ENCODE data around the gene PIRT.

Gene PIRT

GRCh38 chr17:10777131-10777807, 60.6 kb downstream of the PIRT start:
- Histone ChIP-seq H3K9me2 (replicated peaks; ENCODE audit: low read depth, low read length) (no peaks in the 10 kb centered on the region), H3K27me3 (ENCODE audit: insufficient read depth, low read length, poor library complexity, severe bottlenecking) (no peaks in the 10 kb centered on the region), H3K9me3 (ENCODE audit: insufficient read depth, low read depth, low read length) (peaks cover 5% of the 10 kb centered on the region; the same call in 1 of the 2 replicates), H3K4me2 (ENCODE audit: low read depth, low read length, poor library complexity, severe bottlenecking) (no peak overlapping the region), H3K9ac (ENCODE audit: low read depth, low read length, poor library complexity, severe bottlenecking) (no peak overlapping the region), H2AFZ (ENCODE audit: low read length) (no peak overlapping the region), H3K79me2 (ENCODE audit: insufficient read depth, low read length) (no peaks in the 10 kb centered on the region), H3F3A (ENCODE audit: low read depth) (no peaks in the 10 kb centered on the region), H4K20me1 (ENCODE audit: insufficient read depth, low read length, poor library complexity, severe bottlenecking) (no peaks in the 10 kb centered on the region), H3K36me3 (ENCODE audit: insufficient read depth, low read length) (no peaks in the 10 kb centered on the region), H3K4me1 (ENCODE audit: insufficient read depth, low read length, poor library complexity, severe bottlenecking) (peaks cover 16% of the 10 kb centered on the region), H3K4me3 (ENCODE audit: low read length, poor library complexity, severe bottlenecking) (no peak overlapping the region)
- TF ChIP-seq, protein P1, sequence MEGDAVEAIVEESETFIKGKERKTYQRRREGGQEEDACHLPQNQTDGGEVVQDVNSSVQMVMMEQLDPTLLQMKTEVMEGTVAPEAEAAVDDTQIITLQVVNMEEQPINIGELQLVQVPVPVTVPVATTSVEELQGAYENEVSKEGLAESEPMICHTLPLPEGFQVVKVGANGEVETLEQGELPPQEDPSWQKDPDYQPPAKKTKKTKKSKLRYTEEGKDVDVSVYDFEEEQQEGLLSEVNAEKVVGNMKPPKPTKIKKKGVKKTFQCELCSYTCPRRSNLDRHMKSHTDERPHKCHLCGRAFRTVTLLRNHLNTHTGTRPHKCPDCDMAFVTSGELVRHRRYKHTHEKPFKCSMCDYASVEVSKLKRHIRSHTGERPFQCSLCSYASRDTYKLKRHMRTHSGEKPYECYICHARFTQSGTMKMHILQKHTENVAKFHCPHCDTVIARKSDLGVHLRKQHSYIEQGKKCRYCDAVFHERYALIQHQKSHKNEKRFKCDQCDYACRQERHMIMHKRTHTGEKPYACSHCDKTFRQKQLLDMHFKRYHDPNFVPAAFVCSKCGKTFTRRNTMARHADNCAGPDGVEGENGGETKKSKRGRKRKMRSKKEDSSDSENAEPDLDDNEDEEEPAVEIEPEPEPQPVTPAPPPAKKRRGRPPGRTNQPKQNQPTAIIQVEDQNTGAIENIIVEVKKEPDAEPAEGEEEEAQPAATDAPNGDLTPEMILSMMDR (conservative IDR thresholded peaks at IDR 0.05; ENCODE audit: low read length) = no peak
- TF ChIP-seq EZH2phosphoT487 (IDR thresholded peaks at IDR 0.05; ENCODE audit: borderline replicate concordance) = no peak

DNA sequence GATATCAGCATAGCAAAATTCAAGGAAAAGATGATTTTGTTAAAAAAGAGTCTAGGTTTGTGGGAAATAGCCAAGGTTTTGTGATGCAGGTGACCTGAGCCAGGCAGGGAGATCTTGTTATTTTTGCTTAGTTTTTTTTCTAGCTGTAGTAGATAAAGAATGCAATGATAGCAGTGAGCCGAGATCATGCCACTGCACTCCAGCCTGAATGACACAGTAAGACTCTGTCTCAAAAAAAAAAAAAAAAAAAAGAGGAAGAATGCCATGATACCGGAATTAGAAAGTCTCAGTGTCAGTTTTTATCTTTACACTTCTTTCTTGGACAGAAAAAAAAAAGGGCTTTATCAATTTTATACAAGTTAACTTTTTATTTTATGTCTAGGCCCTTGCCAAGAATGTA, 61.5 kb downstream of the PIRT start:
- Histone ChIP-seq H4K20me1 (ENCODE audit: insufficient read depth, low read length, poor library complexity, severe bottlenecking) (no peaks in the 10 kb centered on the region), H3K27me3 (ENCODE audit: insufficient read depth, low read length, poor library complexity, severe bottlenecking) (no peaks in the 10 kb centered on the region), H3K79me2 (ENCODE audit: insufficient read depth, low read length) (no peaks in the 10 kb centered on the region), H3K4me1 (ENCODE audit: insufficient read depth, low read length, poor library complexity, severe bottlenecking) (peaks cover 16% of the 10 kb centered on the region), H3K9me3 (ENCODE audit: insufficient read depth, low read depth, low read length) (peaks cover 11% of the 10 kb centered on the region; the same call in 1 of the 2 replicates), H3K9ac (ENCODE audit: low read depth, low read length, poor library complexity, severe bottlenecking) (no peak overlapping the region), H3K9me2 (replicated peaks; ENCODE audit: low read depth, low read length) (no peaks in the 10 kb centered on the region), H3F3A (ENCODE audit: low read depth) (no peaks in the 10 kb centered on the region), H3K4me3 (ENCODE audit: low read length, poor library complexity, severe bottlenecking) (no peak overlapping the region), H2AFZ (ENCODE audit: low read length) (no peak overlapping the region), H3K36me3 (ENCODE audit: insufficient read depth, low read length) (no peaks in the 10 kb centered on the region), H3K4me2 (ENCODE audit: low read depth, low read length, poor library complexity, severe bottlenecking) (no peak overlapping the region)
- TF ChIP-seq, protein P1 (conservative IDR thresholded peaks at IDR 0.05; ENCODE audit: low read length) = no peak

DNA sequence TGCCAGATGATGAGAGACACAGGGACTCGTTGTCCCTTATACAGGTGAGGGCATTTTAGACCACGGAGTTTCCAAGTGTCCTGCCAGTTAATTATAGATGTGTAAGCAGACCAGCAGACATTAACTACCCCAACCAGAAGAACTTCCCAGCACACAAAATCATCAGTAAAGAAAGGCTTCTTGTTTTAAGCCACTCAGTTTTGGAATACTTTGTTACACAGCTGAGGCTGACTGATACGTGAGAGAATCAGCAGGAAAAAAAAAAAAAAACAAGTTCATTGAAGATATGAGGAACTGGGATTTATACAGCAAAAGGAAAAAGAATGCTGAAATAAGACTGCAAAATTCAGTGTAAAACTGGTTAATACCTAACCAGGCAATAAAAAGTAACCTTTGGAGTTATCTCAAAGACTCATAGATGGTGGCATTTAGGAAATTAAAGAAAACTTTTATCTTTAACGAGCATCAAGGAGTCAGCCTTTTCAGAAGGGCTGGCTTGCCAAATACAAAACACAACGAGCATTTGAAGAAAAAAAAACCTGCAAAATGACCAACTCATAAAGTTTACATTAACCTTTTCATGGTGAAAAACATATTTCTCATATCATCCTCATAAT, 62.0 kb downstream of the PIRT start:
- Histone ChIP-seq H3K4me1 (ENCODE audit: insufficient read depth, low read length, poor library complexity, severe bottlenecking) (peaks cover 16% of the 10 kb centered on the region), H3K36me3 (ENCODE audit: insufficient read depth, low read length) (no peaks in the 10 kb centered on the region), H3K9me3 (ENCODE audit: insufficient read depth, low read depth, low read length) (peaks cover 11% of the 10 kb centered on the region; the same call in 1 of the 2 replicates), H3F3A (ENCODE audit: low read depth) (no peaks in the 10 kb centered on the region), H3K79me2 (ENCODE audit: insufficient read depth, low read length) (no peaks in the 10 kb centered on the region), H4K20me1 (ENCODE audit: insufficient read depth, low read length, poor library complexity, severe bottlenecking) (no peaks in the 10 kb centered on the region), H3K27me3 (ENCODE audit: insufficient read depth, low read length, poor library complexity, severe bottlenecking) (no peaks in the 10 kb centered on the region), H3K9ac (ENCODE audit: low read depth, low read length, poor library complexity, severe bottlenecking) (no peak overlapping the region), H3K4me2 (ENCODE audit: low read depth, low read length, poor library complexity, severe bottlenecking) (no peak overlapping the region), H3K9me2 (replicated peaks; ENCODE audit: low read depth, low read length) (no peaks in the 10 kb centered on the region), H3K4me3 (ENCODE audit: low read length, poor library complexity, severe bottlenecking) (no peak overlapping the region), H2AFZ (ENCODE audit: low read length) (no peak overlapping the region)
- TF ChIP-seq, protein P1 (conservative IDR thresholded peaks at IDR 0.05; ENCODE audit: low read length) = no peak
- TF ChIP-seq EZH2phosphoT487 (IDR thresholded peaks at IDR 0.05; ENCODE audit: borderline replicate concordance) = no peak

All from Loucy (cell line).